ENCODE measurements around the gene PANK4.

The PANK4 gene

DNA sequence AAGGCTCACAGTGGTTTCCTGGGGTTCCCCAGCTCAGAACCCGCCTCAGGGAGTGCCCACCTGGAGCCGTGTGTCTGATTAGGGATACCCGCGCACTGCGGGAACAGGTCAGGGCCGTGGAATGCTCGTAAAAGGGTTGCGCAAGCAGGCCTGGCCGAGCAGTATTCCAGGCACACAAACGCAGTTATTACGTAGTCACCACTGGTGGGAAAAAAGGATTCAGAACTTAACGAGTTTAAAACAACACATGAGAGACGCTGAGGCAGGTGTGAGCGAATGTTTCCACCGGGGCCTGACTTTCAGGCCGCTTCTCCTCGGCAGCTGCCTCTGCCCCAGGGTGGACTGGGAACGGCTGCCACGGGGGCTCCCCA, 32.1 kb downstream of the PANK4 start:
- no peak for DNase-seq

DNA sequence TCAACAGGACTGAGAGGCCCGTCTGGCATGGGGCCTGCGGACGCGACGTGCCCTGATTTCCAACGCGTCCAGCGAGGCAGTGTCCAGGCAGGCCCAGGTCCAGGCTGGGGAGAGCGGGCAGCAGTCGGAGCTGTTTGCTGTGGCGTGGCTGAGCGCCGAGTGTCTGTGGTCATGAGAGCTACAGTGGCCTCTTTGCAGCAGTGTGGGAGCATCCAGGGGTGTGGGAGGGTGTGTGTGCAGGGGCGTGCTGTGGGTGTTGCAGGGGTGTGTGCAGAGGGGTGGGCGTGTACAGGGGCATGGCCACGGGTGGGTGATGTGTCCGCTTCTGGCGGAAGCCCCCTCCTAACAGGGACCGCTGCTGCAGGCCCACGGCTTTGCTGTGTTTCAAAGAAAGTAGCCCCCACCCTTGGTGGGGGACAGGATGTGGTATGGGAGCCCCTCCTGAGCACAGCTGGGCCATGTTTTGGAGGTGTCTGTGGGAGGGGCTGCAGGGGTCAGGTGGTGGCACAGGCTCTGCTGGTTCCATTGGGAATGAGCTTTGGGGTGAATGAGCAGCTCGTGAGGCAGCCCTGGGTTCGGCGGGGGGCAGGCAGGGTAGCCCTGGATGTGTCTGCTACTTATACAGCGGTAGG, 32.6 kb downstream of the PANK4 start:
- no peak for DNase-seq

DNA sequence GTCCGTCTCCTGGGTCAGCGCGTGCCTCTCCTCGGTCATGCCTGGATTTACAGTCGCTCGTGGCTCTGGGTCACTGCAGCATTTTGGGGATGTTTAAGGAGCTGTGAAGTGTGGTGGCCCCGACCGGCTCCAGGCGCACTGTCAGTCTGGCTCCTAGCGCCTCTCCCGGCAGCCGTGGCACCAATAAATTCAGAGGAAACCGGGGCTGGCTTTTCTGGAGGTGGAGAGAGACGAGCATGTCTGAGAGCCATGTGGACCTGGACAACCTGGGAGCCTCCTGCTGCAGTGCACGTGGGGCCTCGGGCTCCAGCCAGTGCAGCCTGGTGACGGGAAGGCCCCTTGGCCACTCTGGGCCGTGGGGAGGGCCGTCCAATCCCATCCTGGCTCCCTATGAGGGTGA, 33.2 kb downstream of the PANK4 start:
- no peak for DNase-seq

DNA sequence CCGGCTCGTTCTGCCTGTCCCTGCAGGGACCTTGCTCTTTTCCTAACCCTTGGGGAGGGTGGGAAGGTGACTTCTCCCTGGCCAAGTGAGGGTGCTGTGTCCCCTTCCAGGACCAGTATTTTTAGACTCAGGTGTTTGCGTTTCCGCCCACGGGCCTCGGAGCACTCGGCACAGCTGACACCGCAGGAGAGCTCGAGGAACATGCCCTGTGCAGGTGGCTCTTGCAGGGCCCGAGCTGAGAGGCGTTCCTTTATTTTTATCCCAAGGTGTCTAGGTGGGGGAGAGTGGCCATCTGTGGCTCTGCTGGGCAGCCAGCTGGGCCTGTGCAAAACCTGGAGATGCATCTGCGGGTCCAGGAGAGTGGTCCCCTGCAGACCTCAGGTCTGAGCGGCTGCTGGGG, 34.3 kb downstream of the PANK4 start:
- DNase-seq, result no peak

DNA sequence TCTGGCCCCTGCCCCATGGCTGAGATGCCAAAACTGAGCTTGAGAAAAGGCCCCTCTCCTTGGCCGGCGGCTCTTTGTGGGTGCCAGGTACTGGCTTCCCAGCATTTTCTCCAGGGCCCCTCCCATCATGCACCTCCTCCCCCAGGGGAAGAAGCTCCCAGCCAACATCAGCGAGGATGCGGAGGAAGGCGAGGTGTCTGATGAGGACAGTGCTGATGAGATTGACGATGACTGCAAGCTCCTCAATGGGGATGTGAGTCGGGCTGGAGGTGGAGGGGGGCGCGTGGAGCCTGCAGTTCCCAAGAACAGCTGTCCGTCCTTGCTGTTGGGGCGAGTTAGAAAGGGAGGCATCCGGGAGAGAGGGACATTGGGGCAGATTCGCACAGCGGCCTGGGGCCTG, 36.8 kb downstream of the PANK4 start:
- no peak for DNase-seq

DNA sequence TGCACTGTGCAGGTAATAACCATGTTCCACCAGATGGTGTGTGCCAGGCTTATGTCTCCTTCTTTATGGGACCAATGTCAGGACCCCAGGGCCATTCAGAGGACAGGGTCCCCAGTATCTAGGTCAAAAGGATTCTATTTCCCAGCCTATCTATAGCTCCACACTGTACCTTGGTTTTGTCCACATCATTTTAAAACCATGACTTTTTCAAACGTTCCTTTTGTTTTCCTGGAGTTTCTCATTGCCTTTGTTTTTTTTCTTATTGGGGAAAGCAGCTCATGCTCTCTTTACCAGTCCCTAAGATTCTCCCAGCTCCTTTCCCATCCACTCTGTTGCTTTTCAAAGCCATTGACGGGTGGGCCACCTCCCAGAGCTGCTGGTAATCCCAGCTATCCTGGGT, 37.7 kb downstream of the PANK4 start:
- DNase-seq, result no peak

DNA sequence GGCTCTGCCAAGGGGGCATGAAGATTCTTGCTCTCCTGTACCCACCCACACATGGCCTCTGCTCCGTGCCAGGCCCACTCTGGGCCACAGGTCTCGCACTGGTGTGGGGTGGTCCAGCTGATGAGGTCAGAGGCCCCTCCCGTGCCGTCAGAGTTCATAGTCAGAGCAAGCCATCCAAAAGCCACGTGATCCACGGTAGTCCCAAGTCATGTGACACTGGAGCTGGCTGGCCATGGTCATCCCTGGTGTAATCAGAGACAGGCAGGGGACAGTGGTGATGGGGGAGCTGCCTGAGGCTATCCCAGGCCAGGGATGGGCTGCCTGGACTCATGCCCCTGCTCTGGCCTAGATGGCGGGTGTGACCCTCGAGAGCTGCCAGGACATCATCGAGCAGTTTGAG, 39.8 kb downstream of the PANK4 start:
- DNase-seq, result no peak

DNA sequence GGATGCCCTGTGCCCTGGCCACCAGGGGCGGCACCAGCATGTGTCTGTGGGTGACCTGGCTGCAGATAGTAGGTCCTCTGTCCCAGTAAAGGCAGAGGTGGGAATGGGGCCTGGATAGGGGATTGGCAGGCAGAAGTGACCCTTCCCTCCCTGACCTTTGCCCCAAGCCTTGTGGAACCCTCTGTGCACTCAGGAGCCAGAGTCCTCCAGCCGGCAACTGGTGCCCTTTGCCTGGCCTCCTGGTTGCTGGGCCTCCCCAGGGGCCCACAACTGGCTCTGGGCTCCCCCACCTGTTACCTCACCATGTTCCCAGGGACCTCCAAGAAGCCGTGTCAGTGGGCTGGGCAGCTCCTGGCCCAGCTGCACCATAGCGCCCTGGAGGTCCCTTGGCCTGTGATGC, 40.4 kb downstream of the PANK4 start:
- DNase-seq, result no peak

DNA sequence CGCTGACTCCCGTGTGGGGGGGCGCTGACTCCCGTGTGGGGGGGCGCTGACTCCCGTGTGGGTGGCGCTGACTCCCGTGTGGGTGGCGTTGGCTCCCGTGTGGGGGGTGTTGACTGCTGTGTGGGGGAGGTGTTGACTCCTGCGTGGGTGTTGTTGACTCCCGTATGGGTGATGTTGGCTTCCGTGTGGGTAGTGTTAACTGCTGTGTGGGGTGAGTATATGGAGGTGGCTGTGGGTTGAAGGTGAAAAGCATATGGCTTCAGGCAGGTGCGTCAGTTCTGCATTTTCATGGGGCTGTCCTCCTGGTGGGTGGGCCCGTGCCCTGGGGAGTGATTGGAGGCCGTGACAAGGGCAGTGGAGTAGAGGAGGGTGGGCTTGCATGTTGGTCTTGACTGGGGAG, 42.4 kb downstream of the PANK4 start:
- no peak for DNase-seq

DNA sequence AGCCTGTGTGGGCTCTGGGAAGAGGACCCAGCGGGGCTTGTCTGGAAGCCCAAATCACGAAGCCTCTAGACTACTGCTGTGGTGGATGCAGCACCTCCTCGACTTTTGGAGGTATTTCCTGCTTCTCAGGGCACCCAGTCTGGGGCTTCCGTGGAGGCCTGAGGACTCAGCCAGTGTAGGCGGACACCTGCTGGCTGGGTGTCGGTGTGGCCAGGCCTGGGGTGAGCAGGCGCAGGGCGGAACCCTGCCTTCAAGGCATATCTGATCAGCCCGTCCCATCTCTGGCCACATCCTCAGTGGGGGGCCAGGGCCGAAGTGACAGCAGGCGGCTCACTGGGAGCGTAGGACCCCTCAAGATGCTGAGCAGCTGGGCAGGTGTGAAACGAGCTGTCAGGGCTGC, 43.4 kb downstream of the PANK4 start:
- DNase-seq, result no peak

DNA sequence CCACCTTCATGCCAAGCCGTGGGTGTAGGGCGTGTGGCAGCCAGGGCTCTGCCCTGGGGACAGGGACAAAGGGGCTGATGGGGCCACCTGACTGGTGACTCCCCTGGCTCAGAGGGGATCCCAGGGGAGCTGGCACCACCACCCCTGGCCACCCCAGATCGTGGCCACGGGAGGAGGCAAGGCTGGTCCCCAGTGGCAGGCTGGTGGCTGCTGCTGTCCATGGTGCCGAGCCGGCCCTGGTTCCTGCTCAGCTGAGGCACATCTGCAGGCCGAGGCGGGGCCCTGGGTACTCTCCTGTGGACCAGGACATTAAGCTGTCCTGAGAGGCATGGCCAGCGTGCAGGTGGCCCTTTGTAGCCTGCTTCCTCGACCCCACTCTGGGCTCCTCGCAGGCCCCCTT, 43.8 kb downstream of the PANK4 start:
- DNase-seq, result no peak

DNA sequence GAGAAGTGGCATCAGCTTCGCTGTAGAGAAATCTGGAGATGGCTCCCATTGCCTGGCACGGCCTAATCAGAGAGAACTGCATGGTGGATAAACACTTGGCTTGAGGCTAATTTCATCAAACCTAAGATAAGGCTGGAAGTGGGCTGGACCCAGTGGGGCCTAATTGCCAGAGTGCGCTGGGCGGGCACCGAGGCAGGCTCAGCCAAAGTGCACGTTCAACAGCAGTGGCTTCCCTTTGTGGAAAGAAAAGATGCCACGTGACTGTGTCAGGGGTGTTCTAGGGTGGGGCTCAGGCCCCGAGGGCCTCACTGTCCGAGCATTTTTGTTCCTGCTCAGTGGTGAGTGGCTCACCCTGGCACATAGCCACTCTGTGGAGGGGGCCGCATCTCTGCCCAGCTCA, 44.5 kb downstream of the PANK4 start:
- DNase-seq, result no peak

DNA sequence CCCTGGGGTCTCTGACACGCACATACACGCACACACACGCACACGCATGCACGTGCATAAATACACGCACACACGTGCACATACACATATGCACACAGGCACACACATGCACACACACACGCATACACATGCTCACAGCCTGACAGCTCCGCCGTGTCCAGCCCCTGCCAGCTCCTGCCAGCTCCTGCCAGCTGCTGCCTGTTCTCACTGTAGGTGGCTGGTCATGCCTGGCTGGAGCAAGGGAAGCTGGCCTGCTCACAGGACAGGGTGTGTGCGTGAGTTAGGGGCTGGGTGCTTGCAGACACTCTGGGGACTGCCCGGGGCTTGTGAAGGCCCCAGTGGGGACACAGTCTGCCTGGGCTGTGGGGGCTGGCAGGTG, 45.4 kb downstream of the PANK4 start:
- no peak for DNase-seq

DNA sequence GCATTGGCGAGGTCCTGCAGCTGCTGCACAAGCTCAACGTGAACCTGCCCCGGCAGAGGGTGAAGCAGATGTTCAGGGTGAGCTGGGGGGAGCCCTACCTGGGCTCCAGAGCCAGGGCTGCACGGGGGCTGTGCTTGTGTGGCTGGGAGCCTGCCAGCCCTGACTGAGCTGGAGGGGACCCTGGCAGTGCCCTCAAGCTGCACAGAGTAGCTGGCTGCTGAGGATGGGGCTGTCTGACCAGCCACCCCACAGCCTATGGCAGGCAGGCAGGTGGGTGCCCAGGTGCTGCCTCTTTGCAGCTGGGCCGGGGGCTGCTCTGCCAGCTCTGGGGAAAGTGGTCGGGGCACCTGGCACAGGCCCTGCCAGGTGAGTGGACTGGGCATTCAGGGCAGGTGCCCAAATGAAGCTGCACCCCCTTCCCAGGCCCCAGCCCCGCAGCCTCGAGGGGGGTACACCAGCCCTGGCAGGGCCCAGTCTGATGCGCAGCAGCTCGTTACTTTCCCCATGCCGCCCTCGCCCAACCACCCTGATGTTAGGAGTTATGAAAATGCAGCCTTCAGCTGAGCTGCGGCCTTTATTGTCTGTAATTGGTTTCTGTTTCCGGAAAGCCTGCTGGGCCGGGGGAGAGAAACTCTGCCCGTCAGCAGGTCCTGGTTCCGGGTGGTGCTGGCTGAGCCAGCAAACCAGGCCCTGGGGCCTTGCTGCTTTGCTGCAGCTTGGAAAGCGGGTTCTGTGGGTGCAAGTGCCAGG, 46.0 kb downstream of the PANK4 start:
- DNase-seq, result no peak

DNA sequence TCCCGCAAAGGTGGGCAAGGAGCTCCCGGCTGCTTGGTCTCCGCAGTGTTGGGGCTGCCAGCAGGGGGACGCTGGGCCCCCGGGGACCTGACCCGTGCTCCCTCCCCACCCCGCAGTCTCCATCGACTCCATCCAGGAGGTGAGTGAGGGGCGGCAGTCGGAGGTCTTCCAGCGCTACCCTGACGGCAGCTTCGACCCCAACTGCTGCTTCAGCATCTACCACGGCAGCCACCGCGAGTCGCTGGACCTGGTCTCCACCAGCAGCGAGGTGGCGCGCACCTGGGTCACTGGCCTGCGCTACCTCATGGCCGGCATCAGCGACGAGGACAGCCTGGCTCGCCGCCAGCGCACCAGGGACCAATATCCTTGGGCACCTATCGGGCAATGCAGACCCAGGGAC, 46.8 kb downstream of the PANK4 start:
- DNase-seq, result no peak

DNA sequence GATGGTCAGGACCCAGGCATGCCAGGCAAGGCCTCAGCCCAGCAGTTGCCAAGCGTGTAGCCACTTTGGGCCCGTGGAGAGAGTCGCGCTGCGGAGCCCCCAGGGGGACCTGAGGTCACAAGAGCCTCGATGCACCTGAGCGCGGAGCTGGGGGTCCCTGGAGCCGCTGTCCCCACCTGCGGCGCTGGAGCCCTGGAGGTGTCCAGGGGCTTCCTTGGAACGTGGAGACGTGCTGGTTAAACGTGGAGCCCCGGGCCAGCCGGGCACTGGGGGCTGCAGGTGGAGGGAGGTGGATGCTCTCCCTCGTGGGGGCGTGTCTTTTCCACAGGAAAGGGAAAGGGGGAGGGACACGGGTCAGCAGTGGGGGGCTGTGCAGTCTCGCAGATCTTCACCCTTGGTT, 47.2 kb downstream of the PANK4 start:
- no peak for DNase-seq

DNA sequence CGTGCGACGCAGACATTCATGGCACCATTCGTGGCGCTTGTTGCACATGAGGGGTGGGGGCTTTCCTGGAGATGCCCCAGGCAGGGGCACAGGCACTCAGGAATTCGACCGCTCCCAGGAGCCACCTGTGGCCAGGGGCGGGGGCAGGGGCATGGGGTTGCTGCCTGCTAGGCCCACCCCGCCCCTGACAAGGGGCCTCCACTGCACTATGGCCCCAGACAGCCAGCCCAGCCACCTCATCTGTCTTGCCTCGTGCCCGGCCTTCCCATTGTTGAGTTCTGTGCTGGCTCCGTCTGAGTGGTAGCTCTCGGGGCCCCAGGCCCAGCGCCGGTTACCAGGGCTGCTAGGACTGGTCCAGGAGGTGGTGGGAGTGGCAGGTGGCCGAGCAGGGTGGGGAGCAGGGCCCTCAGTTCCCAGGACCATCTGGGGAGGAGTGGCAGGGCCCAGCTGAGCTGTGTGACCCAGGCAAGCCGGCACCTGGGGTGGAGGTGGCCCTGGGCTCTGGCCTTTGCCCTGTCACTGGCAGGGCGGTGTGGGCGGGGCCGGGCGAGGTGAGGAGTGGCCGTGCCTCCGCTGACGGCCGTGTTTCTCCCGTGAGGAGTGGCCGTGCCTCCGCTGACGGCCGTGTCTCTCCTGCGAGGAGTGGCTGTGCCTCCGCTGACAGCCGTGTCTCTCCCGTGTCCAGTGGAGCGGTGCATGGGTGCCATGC, 48.5 kb downstream of the PANK4 start:
- no peak for DNase-seq

DNA sequence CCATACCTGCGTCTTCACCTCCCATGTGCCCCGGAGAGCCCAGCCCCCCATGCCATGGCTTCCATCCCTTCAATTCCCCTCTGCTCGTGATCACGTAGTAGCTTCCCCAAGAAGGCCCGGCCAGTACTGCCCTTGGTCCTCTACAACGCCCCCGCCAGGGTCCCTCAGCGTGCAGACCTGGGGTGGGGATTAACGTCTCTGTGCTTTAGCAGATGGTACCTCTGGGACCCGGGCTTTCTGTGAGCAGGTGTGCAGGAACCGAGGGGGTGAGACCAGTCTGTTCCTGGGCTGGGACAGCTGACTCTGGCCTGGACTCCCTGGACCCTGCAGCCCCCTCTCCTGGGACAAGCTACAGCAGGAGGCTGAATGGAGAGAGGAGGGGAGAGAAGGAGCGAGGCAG, 49.1 kb downstream of the PANK4 start:
- no peak for DNase-seq

DNA sequence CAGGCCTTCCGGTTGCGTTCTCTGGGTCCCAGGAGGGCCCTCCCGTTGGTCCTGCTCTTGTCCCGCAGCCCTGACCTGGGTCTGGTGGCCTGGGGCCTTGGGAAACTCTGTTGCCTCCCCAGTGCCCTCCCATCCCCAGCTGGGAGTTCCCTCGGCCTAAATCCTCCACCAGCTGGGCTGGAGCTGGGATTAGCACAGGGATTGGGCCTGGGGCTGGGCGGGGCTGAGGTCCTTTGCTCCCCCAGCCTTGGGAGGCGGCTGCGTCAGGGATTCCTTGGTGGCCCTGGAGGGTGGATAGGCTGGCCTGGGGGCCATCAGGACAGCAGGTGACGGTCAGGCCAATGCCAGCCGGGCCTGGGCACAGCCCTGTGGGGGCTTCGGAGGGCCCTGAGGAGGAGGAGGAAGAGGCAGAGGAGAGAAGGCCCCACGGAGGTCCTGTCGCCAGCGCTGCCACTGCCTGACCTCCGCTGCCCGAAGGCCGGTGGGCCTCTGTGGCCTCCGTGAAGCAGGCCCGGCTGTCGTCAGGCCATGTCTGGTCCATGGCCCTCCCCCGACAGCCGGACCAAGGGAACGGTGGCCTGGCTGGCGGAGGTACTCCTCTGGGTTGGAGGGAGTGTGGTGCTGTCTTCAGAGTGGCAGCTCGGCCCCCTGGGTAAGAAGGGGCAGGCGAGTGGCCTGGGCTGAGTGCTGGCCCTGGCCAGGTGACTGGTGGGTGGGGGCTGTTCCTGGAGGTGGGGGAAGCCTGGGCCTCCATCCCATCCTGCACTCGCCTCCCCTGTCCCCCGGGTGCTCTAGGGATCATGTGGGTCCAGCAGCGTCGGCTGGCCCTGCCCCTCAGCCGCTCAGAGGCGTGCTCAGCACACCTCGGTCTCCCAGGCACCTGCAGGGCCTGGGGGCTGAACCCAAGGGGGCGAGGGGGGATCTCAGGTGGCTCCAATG, 50.1 kb downstream of the PANK4 start, which contains the start of gene PLCH2:
Gene PLCH2 (plus strand): TSS at position 229 of the 939 bp plus-strand sequence. CDS start 300 bp downstream, at position 529.
- no peak for DNase-seq

DNA sequence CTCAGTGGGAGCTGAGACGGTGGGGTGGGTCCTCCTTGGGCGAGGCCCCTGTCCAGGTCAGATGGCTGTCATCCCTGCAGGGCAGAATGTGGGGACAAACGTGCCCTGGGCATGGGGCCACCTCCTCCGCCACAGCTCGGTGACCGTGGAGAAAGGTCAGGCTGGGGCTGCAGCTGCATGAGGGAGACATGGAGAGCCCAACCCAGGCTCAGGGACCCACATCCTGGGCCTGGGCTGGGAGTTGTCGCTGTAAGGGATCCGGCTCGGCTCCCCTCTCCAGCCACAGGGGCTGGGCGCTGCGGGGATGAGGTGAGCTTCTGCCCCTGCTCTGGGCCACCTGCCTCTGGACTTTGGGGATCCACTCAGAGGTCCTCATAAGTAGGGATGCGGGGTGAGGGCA, 50.8 kb downstream of the PANK4 start:
- no peak for DNase-seq

DNA sequence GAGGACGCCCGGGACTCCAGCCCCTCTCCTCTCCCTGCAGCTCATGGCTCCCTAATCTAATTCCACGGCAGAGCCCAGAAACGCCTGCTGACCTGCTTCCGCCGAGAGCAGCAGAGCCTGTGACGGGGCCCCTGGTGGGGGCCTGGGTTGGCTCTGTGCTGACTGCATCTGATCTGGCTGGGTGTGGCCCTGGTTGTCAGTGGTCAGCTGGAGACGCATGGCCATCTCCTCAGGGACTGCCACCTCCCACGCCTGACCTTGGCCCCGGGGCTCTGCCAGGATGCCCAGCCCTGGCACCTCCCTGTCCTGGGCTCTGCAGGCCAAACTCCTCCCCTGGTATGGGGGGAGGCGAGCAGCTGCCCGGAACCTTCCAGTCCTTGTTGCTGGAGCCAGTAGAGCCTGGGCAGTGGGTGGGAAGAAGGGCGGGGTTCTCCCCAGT, 51.4 kb downstream of the PANK4 start:
- DNase-seq, result no peak

DNA sequence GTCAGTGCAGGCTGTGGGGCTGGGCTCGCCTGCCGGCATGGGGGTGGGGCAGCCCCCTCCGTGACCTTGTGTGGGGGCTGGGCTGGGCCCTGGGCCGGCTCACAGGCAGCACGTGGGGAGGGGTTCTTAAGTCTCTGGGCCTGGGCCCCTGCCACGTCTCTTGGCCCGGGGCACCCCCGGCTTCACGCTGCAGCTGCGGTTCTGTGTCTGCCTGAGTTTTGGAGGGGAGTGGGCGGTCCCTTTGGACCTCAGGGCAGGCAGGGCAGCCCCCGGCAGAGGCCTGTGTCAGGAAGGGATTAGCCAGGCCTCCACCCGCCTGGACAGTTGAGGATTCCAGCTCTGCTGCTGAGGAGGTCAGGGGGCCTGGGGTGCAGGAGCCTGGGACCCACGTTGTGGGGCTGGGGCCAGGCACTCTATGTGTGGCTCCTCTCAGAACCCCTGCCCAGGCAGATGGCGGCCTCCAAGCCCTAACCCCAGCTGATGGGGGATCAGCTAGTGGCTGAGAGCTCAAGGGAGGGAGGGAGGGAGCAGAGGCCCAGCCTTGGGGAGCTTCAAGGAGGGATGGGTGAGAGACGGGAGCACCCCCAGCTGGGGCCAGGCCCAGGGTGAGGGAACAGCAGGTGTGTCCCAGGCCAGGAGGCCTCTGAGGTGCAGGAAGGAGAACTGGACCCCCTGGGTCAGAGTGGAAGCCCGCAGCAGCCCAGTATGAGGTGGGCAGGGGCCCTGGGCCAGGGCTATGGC, 52.1 kb downstream of the PANK4 start:
- DNase-seq, result no peak
